ENCODE data around the gene RDH12. TPM values are rescaled to one million over a fixed set of nuclear protein-coding genes. Genes with fewer than 3 reads are reported as not detected.

RDH12 gene
- total and polyA plus RNA-seq, 2 donors (not counting 3 experiments of a cell fraction or from before 2014, with no cell fraction given) = not detected

GRCh38 chr14:67719866-67720265 lies 18.2 kb downstream of the RDH12 start:
- Histone ChIP-seq H3K4me2 (ENCODE audit: insufficient read depth, low read length) (no peak overlapping the region), H3K27me3 (ENCODE audit: control insufficient read depth in 2 of 2, insufficient read depth in 2 of 2, low read length in 2 of 2) (peaks cover 27 to 32% of the 10 kb centered on the region in 2 experiments), H3K4me3 (replicated peaks in 1 of 3; ENCODE audit: insufficient read depth in 1 of 3, low read depth in 1 of 3, low read length in 3 of 3) (no peak overlapping the region), H3K9me1 (replicated peaks; ENCODE audit: control insufficient read depth, extremely low read depth, insufficient read depth, low read length) (no peaks in the 10 kb centered on the region), H2AFZ (ENCODE audit: low read depth, low read length) (no peak overlapping the region), H3K4me1 (ENCODE audit: control insufficient read depth, extremely low read depth, insufficient read depth, low read length) (no peaks in the 10 kb centered on the region), H3K79me2 (ENCODE audit: control insufficient read depth, insufficient read depth, low read length) (no peaks in the 10 kb centered on the region), H3K27ac (ENCODE audit: insufficient read depth, low read depth, low read length) (no peak overlapping the region), H3K9me3 (replicated peaks; ENCODE audit: control insufficient read depth, insufficient read depth, low read length) (no peaks in the 10 kb centered on the region), H3K9ac (replicated peaks; ENCODE audit: extremely low read depth, insufficient read depth, low read length) (no peak overlapping the region), H3K36me3 (ENCODE audit: control insufficient read depth in 2 of 2, extremely low read depth in 1 of 2, insufficient read depth in 2 of 2, low read length in 2 of 2) (no peaks in the 10 kb centered on the region), H4K20me1 (replicated peaks; ENCODE audit: control insufficient read depth, extremely low read depth, insufficient read depth, low read length) (no peaks in the 10 kb centered on the region)
- dilution Hi-C loops (cut with MboI; ENCODE audit: extremely low pct_ligation_motif_present, low sequenced_read_pairs) (no loop called here), intact Hi-C loops (cut with micrococcal nuclease) (no loop called here)
- TF ChIP-seq EZH2 (IDR thresholded peaks at IDR 0.05; ENCODE audit: borderline replicate concordance, low read depth, low read length, severe bottlenecking) = no peak
- TF ChIP-seq MAX (IDR thresholded peaks at IDR 0.05; ENCODE audit: insufficient read depth, insufficient read length) = no peak
- TF ChIP-seq POLR2AphosphoS5 (IDR thresholded peaks at IDR 0.05; ENCODE audit: insufficient read depth, low read depth, low read length) = no peak
- no peak for TF ChIP-seq POLR2A (IDR thresholded peaks at IDR 0.05; ENCODE audit: low read depth, low read length)
- no peak for TF ChIP-seq GATA2 (IDR thresholded peaks at IDR 0.05; ENCODE audit: insufficient read depth, insufficient read length, low read depth, low read length)
- TF ChIP-seq FOS (IDR thresholded peaks at IDR 0.05; ENCODE audit: borderline replicate concordance, insufficient read depth, low read length) = no peak
- TF ChIP-seq MYC (IDR thresholded peaks at IDR 0.05; ENCODE audit: low read depth, low read length) = no peak
- TF ChIP-seq JUN (IDR thresholded peaks at IDR 0.05; ENCODE audit: borderline replicate concordance, insufficient read depth, insufficient read length, low read depth) = no peak
- TF ChIP-seq CTCF (IDR thresholded peaks at IDR 0.05; ENCODE audit: extremely low read depth in 1 of 2, insufficient read depth in 1 of 2, low read depth in 1 of 2, low read length in 2 of 2) = no peak
- no TSS peak for BruUV-seq (replicated peaks)
- POLR2A ChIA-PET = no interaction called here
- CTCF ChIA-PET = interaction anchor here (2.6 kb wide), 1 partner anchor 15 kb away, joined by 10 read pairs; no protein-coding TSS in a partner anchor
- FAIRE-seq = no peak
- no peak for DNase-seq (ENCODE audit: low read depth, low spot score)
